GM12892 (cell line): ENCODE measurements around the gene RFTN1.

ENCODE experiments used
- POLR2A ChIP-seq: IDR thresholded peaks from 2 replicates; pipeline ENCODE4 v1.6.1; 2011; ENCODE audit warnings: low read depth, low read length, control low read depth
- POLR2AphosphoS5 ChIP-seq: IDR thresholded peaks from 2 replicates; pipeline ENCODE4 v1.6.1; 2011; ENCODE audit warnings: low read depth, low read length, control low read depth

DNA sequence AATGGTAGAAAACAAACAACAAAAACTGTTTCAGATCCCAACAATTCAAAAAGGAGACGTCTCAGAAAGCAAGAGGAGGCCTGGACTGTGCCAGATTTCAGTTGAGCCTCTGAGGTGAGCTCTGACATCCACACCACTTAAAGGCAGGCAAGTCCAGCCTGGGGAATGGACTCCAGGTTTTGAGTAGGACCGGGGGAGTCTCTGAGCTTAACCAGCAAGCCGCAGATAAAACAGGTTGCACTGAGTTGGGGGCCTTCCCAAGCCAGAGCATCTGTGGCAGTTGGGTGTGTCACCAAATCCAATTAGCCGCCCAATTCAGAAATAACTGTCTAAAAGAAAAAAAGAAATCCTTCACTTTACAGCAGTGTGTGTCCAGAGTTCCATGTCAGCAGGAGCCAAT is 193.8 kb downstream of the RFTN1 start:
- TF ChIP-seq POLR2A (no peak), POLR2AphosphoS5 (no peak)
